H9 (cell line): ENCODE results near the gene PRR15. TPM values are rescaled to one million over a fixed set of nuclear protein-coding genes. Genes with fewer than 3 reads are reported as not detected.

Experiments used
- DNase-seq: peaks from one replicate; pipeline ENCODE4 v3.0.0-alpha.2; 2017
- H2AFZ ChIP-seq: one replicate; pipeline ENCODE4 v1.6.1; 2013; ENCODE audit warnings: mild to moderate bottlenecking, low read length, control low read depth, moderate library complexity
- H2AK5ac ChIP-seq: 2 replicates; pipeline ENCODE4 v1.6.1; 2013; ENCODE audit warnings: low read length, control low read depth, mixed read lengths; ENCODE audit not compliant: insufficient read length
- H2BK120ac ChIP-seq: one replicate; pipeline ENCODE4 v1.6.1; 2013; ENCODE audit warnings: low read depth, mild to moderate bottlenecking, low read length, control low read depth, inconsistent platforms; ENCODE audit not compliant: poor library complexity, severe bottlenecking
- H2BK12ac ChIP-seq: 2 replicates; pipeline ENCODE4 v1.6.1; 2013; ENCODE audit warnings: low read length, control low read depth, mixed read lengths, low read depth; ENCODE audit not compliant: insufficient read length
- H2BK15ac ChIP-seq: 2 replicates; pipeline ENCODE4 v1.6.1; 2013; ENCODE audit warnings: low read depth, low read length, control low read depth
- H2BK20ac ChIP-seq: one replicate; pipeline ENCODE4 v1.6.1; 2013; ENCODE audit warnings: low read depth, mild to moderate bottlenecking, low read length, control low read depth, inconsistent platforms; ENCODE audit not compliant: poor library complexity, severe bottlenecking
- H2BK5ac ChIP-seq: 2 replicates; pipeline ENCODE4 v1.6.1; 2013; ENCODE audit warnings: low read length, control low read depth, mixed read lengths; ENCODE audit not compliant: insufficient read length
- H3K14ac ChIP-seq: 2 replicates; pipeline ENCODE4 v1.6.1; 2013; ENCODE audit warnings: low read length, control low read depth; ENCODE audit not compliant: insufficient read depth
- H3K18ac ChIP-seq: 2 replicates; pipeline ENCODE4 v1.6.1; 2013; ENCODE audit warnings: low read depth, mild to moderate bottlenecking, mixed read lengths, low read length, control low read depth; ENCODE audit not compliant: insufficient read length
- H3K23ac ChIP-seq: 2 replicates; pipeline ENCODE4 v1.6.1; 2013; ENCODE audit warnings: low read length, control low read depth, mixed read lengths, low read depth; ENCODE audit not compliant: insufficient read length
- H3K23me2 ChIP-seq: 2 replicates; pipeline ENCODE4 v1.6.1; 2013; ENCODE audit warnings: low read depth, mild to moderate bottlenecking, mixed read lengths, low read length, control low read depth; ENCODE audit not compliant: insufficient read length, poor library complexity, severe bottlenecking
- H3K27ac ChIP-seq: 2 replicates; pipeline ENCODE4 v1.5.1; 2013; ENCODE audit warnings: low read length, control low read depth, mixed read lengths, low read depth; ENCODE audit not compliant: insufficient read length
- H3K27me3 ChIP-seq: 2 replicates; pipeline ENCODE4 v1.6.1; 2013; ENCODE audit warnings: low read length, control low read depth, inconsistent platforms; ENCODE audit not compliant: insufficient read depth
- H3K4ac ChIP-seq: 2 replicates; pipeline ENCODE4 v1.6.1; 2013; ENCODE audit warnings: low read depth, mild to moderate bottlenecking, control low read depth, inconsistent platforms, low read length, moderate library complexity
- H3K4me1 ChIP-seq: 2 replicates; pipeline ENCODE4 v1.6.1; 2013; ENCODE audit warnings: low read length, control low read depth, inconsistent platforms; ENCODE audit not compliant: insufficient read depth
- H3K4me2 ChIP-seq: 2 replicates; pipeline ENCODE4 v1.6.1; 2013; ENCODE audit warnings: low read length, control low read depth, mixed read lengths; ENCODE audit not compliant: insufficient read length, insufficient read depth
- H3K56ac ChIP-seq: 2 replicates; pipeline ENCODE4 v1.6.1; 2013; ENCODE audit warnings: low read depth, mild to moderate bottlenecking, mixed read lengths, low read length, control low read depth; ENCODE audit not compliant: insufficient read length
- H3K79me1 ChIP-seq: 2 replicates; pipeline ENCODE4 v1.6.1; 2013; ENCODE audit warnings: low read depth, mild to moderate bottlenecking, moderate library complexity, low read length, control low read depth, inconsistent platforms; ENCODE audit not compliant: insufficient read depth, poor library complexity, severe bottlenecking
- H3K79me2 ChIP-seq: 2 replicates; pipeline ENCODE4 v1.6.1; 2013; ENCODE audit warnings: low read length, control low read depth, inconsistent platforms; ENCODE audit not compliant: insufficient read depth
- H3K9ac ChIP-seq: 2 replicates; pipeline ENCODE4 v1.6.1; 2013; ENCODE audit warnings: low read length, control low read depth, mixed read lengths; ENCODE audit not compliant: insufficient read length; ENCODE audit errors: extremely low read depth
- H3K9me3 ChIP-seq: one replicate; pipeline ENCODE4 v1.6.1; 2013; ENCODE audit warnings: low read depth, low read length, inconsistent platforms; ENCODE audit not compliant: control insufficient read depth
- H3T11ph ChIP-seq: one replicate; pipeline ENCODE4 v1.6.1; 2013; ENCODE audit warnings: mild to moderate bottlenecking, low read length, control low read depth, inconsistent platforms
- H4K20me1 ChIP-seq: one replicate; pipeline ENCODE4 v1.6.1; 2013; ENCODE audit not compliant: control insufficient read depth, insufficient read length, insufficient read depth
- H4K5ac ChIP-seq: 2 replicates; pipeline ENCODE4 v1.6.1; 2013; ENCODE audit warnings: low read depth, mild to moderate bottlenecking, mixed read lengths, low read length, control low read depth; ENCODE audit not compliant: insufficient read length
- H4K8ac ChIP-seq: replicated peaks from 2 replicates; pipeline ENCODE4 v1.6.1; 2013; ENCODE audit warnings: low read length, control low read depth, mixed read lengths, low read depth; ENCODE audit not compliant: insufficient read length
- H4K91ac ChIP-seq: 2 replicates; pipeline ENCODE4 v1.6.1; 2013; ENCODE audit warnings: low read depth, mild to moderate bottlenecking, moderate library complexity, mixed read lengths, low read length, control low read depth; ENCODE audit not compliant: insufficient read length
- H3K27ac Mint-ChIP-seq, 3 experiments: 2 replicates in 2 of 3; 3 replicates in 1 of 3; pipeline ENCODE4 v1.8.0; 2020 to 2021; ENCODE audit warnings: mixed read lengths in 3 of 3, mild to moderate bottlenecking in 1 of 3, moderate library complexity in 1 of 3
- H3K27me3 Mint-ChIP-seq: 2 replicates; pipeline ENCODE4 v1.8.0; 2021; ENCODE audit warnings: low read depth, mild to moderate bottlenecking, moderate library complexity, mixed read lengths
- H3K36me3 Mint-ChIP-seq, 3 experiments: 2 replicates in 2 of 3; 3 replicates in 1 of 3; pipeline ENCODE4 v1.8.0; 2020 to 2021; ENCODE audit warnings: low read depth in 3 of 3, mixed read lengths in 3 of 3; ENCODE audit not compliant: insufficient read depth in 1 of 3
- H3K4me1 Mint-ChIP-seq, 2 experiments: 2 replicates each; pipeline ENCODE4 v1.8.0; 2020; ENCODE audit warnings: mixed read lengths in 2 of 2
- H3K4me3 Mint-ChIP-seq, 2 experiments: 2 replicates in 1 of 2; 3 replicates in 1 of 2; pipeline ENCODE4 v1.8.0; 2020 to 2021; ENCODE audit warnings: mild to moderate bottlenecking in 2 of 2, mixed read lengths in 2 of 2, moderate library complexity in 1 of 2
- H3K9me3 Mint-ChIP-seq, 2 experiments: 2 replicates in 1 of 2; 3 replicates in 1 of 2; pipeline ENCODE4 v1.8.0; 2020; ENCODE audit warnings: mild to moderate bottlenecking in 2 of 2, mixed read lengths in 2 of 2, moderate library complexity in 1 of 2
- CTCF ChIP-seq: fragments of 200-600 bp; sonication (generic); conservative IDR thresholded peaks from 3 replicates; pipeline ENCODE4 v1.8.0; 2021; ENCODE audit warnings: antibody characterized with exemption, mild to moderate bottlenecking
- WGBS: extraction: QIAGEN DNeasy Blood & Tissue Kit; methylation state at CpG from one replicate; pipeline ENCODE4 v1.1.7; 2013; ENCODE audit warnings: missing lambda C conversion rate, low lambda C conversion rate, mixed read lengths; ENCODE audit not compliant: insufficient read length; ENCODE audit errors: extremely low coverage; 5-methylcytosine and 5-hydroxymethylcytosine counted together
- total RNA-seq: library from RNA; stranded (reverse); gene quantifications from 2 replicates; pipeline ENCODE4 v1.2.1, GENCODE V29; 2021

The PRR15 gene
- total RNA-seq, 1 experiment from 2014 or later, result 15.1 TPM

GRCh38 chr7:29587195-29587808 is 23.7 kb downstream of the PRR15 start:
- no peak overlapping the region for H3K27ac Mint-ChIP-seq
- H4K8ac ChIP-seq, result no peak overlapping the region
- no peak overlapping the region for H3K23ac ChIP-seq
- no peak overlapping the region for H2BK5ac ChIP-seq
- H3K9me3 Mint-ChIP-seq, result peaks cover 0 to 3% of the 10 kb centered on the region in 2 experiments; a peak in 1 of 5 replicates
- no peak for TF ChIP-seq CTCF
- no peak overlapping the region for H4K5ac ChIP-seq
- 0 out of 7 replicates have a peak, but pooled peaks cover 0 to 2% (median 0%) of the 10 kb centered on the region in 3 experiments for H3K36me3 Mint-ChIP-seq
- H4K91ac ChIP-seq, result no peak overlapping the region
- H3K18ac ChIP-seq, result no peak overlapping the region
- no peaks in the 10 kb centered on the region for H3K9me3 ChIP-seq
- no peaks in the 10 kb centered on the region for H3K23me2 ChIP-seq
- no peak for DNase-seq
- no peak overlapping the region for H3K27ac ChIP-seq
- no peaks in the 10 kb centered on the region for H4K20me1 ChIP-seq
- no peak overlapping the region for H2BK12ac ChIP-seq
- no peak overlapping the region for H3K9ac ChIP-seq
- H3K4me1 ChIP-seq, result no peaks in the 10 kb centered on the region
- H2AFZ ChIP-seq, result no peak overlapping the region
- H2BK20ac ChIP-seq, result no peak overlapping the region
- H2BK120ac ChIP-seq, result no peak overlapping the region
- WGBS, result no CpG with 5 or more reads among the region's 3 CpGs
- H2BK15ac ChIP-seq, result no peak overlapping the region
- no peak overlapping the region for H3K4me3 Mint-ChIP-seq
- no peak overlapping the region for H3K4ac ChIP-seq
- no peaks in the 10 kb centered on the region for H3K79me1 ChIP-seq
- no peaks in the 10 kb centered on the region for H3K27me3 Mint-ChIP-seq
- H3K4me2 ChIP-seq, result no peak overlapping the region
- no peaks in the 10 kb centered on the region for H3K27me3 ChIP-seq
- H2AK5ac ChIP-seq, result no peak overlapping the region
- no peaks in the 10 kb centered on the region for H3K79me2 ChIP-seq
- no peak overlapping the region for H3K56ac ChIP-seq
- H3T11ph ChIP-seq, result no peak overlapping the region
- H3K4me1 Mint-ChIP-seq, result peaks cover 7 to 8% of the 10 kb centered on the region in 2 experiments
- H3K14ac ChIP-seq, result no peak overlapping the region
